ENCODE data around the gene SLCO1A2. TPM values are rescaled to one million over a fixed set of nuclear protein-coding genes. Genes with fewer than 3 reads are reported as not detected.

SLCO1A2 gene
- not detected in 2 replicates for total RNA-seq

GRCh38 chr12:21334771-21335325, at the start of gene SLCO1A2:
SLCO1A2 (minus strand) TSS chr12:21334917; CDS start chr12:21334647, 270 bp downstream.

GRCh38 chr12:21372602-21373001, 37.9 kb upstream of the SLCO1A2 start, which contains the start of gene IAPP:
IAPP (plus strand) TSS chr12:21372902; CDS start chr12:21373352, 450 bp downstream.

Other genes with a start within 250 kb of the SLCO1A2 start
- not detected in 2 replicates for gene SLCO1B1, start 203.7 kb downstream of the SLCO1A2 start, total RNA-seq
- not detected in 2 replicates for gene IAPP, start 38.0 kb upstream of the SLCO1A2 start, total RNA-seq
- 5.8 and 8.5 TPM in 2 replicates for gene PYROXD1, start 102.7 kb upstream of the SLCO1A2 start, total RNA-seq
- 27.1 and 30.1 TPM in 2 replicates for gene RECQL, start 166.7 kb upstream of the SLCO1A2 start, total RNA-seq
- 29.0 and 33.4 TPM in 2 replicates for gene GOLT1B, start 166.9 kb upstream of the SLCO1A2 start, total RNA-seq
- gene SPX, start 191.4 kb upstream of the SLCO1A2 start, total RNA-seq, result 1.9 TPM in 1 of 2 replicates, not detected in the other